RWPE1 (cell line): ENCODE measurements around the gene METTL16.

Experiments used
- CTCF ChIA-PET: fragments of 350-600 bp; sonication (Branson Sonifier 250); formaldehyde crosslinking; extraction: SDS; loops from one replicate; lab custom pipeline; 2021; lab: Yijun Ruan, JAX
- POLR2A ChIA-PET: fragments of 400-600 bp; formaldehyde crosslinking; extraction: SDS; loops from one replicate; lab custom pipeline; 2020; ENCODE audit warnings: antibody characterized with exemption; ENCODE audit not compliant: low non-redundant PET; lab: Yijun Ruan, JAX
- DNase-seq: peaks from one replicate; pipeline ENCODE4 v3.0.0; 2012; ENCODE audit warnings: low spot score
- H3K27ac ChIP-seq: fragments of 450-650 bp; 2 replicates; pipeline ENCODE4 v1.5.1; 2017
- TF ChIP-seq, protein P1 (sequence below): fragments of 450-650 bp; conservative IDR thresholded peaks from 2 replicates; pipeline ENCODE4 v1.5.1; 2017; ENCODE audit warnings: low read depth, mild to moderate bottlenecking

Gene METTL16

DNA sequence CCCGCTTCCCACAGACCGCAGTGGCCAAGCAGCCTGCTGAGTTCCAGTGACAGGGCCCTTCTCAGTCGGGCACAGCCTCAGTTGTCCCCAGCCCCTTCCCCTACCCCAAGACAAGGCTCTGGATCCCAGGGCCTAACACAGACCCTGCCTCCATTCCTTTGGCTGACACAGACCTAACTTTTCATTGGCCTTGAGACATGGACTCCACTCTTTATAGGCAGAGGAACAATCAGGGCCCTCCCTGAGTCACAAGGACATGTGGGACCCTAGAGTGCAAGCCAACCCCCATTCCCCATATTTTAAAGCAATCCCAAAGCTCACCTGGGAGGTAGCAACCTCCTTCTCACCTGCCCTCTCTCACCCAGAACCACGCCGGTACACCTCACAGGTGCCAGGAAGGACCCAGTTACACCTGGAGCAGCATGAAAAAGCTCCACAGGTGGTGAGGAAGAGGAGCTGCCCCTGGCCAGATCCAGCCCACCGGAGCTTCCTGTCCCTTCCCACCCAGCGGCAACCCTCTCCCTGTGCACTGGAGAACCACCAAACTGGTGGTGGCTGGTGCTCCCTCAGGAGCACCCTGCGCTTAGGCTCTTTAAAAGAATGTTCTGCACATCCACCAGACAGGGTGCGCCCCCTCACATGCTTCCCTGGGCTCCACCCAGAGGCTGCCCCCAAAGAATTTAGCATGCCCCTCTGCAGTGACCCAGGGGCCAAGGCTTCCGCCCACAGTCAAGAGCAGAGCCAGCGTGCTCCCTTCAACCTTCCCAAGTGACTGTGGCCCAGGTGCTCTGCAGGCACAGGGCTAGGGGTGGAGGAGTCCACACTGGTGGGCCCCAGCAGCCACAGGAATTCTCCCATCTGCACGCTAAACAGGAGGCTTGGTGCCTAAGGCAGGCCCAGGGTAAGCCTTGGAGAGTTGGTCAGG is 114.2 kb downstream of the METTL16 start:
- TF ChIP-seq, protein P1, sequence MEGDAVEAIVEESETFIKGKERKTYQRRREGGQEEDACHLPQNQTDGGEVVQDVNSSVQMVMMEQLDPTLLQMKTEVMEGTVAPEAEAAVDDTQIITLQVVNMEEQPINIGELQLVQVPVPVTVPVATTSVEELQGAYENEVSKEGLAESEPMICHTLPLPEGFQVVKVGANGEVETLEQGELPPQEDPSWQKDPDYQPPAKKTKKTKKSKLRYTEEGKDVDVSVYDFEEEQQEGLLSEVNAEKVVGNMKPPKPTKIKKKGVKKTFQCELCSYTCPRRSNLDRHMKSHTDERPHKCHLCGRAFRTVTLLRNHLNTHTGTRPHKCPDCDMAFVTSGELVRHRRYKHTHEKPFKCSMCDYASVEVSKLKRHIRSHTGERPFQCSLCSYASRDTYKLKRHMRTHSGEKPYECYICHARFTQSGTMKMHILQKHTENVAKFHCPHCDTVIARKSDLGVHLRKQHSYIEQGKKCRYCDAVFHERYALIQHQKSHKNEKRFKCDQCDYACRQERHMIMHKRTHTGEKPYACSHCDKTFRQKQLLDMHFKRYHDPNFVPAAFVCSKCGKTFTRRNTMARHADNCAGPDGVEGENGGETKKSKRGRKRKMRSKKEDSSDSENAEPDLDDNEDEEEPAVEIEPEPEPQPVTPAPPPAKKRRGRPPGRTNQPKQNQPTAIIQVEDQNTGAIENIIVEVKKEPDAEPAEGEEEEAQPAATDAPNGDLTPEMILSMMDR: no peak
- peak overlapping the region; percentile 99 for H3K27ac ChIP-seq
- CTCF ChIA-PET: no interaction called here
- no peak for DNase-seq
- POLR2A ChIA-PET: interaction anchor here (0.7 kb wide), 1 partner anchor 10 kb away, joined by 3 read pairs; no protein-coding TSS in a partner anchor

DNA sequence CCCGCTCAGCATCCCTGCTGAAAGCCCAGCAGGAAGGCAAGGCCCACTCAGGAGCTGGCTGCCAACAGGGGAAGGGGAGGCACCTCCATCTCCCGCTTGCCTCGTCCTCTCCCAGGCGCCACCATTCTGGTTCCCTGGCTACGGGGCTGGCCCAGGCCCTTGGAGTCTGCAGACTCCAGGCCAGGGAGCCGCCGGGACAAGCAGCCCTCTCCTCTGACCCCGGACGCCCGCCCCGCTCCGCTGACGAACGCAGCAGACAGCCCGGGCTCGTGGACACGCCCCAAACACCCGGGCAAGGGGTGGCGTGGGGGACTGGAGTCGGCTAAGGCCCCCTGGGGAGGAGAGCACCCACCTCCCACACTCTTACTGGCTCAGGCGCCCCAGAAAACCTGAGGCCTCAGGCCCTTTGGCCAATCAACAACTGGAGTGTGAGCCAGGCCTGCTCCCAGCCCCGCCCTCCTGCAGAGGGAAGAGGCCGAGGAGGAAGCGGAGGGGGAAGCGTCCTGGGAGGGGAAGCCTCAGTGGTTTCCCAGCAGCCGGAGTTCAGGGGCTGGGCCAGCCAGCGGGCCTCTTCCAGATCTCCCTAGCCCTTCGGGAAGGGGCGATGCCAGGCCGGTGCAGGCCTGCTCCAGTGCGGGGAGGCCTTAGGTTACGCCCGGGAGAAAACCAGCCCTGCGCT is 115.0 kb downstream of the METTL16 start:
- ChIA-PET POLR2A (no interaction called here), CTCF (interaction anchor here (1.6 kb wide), 1 partner anchor 14 kb away, joined by 10 read pairs; no protein-coding TSS in a partner anchor)

DNA sequence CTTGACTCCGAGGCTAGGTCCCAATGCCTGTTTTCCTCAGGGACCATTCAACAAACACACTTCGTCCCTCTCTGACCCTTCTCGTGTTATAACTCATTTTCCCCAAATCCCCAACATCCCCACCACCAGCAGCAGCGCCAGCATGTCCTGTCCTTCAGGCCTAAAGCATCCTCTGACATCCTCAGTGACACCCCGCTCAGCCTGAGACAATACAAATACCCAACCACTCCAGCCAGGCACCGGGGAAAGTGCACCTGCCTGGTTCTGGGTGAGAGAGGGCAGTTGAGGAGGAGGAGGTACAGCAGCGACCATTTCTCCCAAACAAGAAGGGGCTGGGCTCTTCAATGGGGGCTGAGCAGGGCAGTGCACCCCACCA is 115.5 kb downstream of the METTL16 start:
- TF ChIP-seq, protein P1: no peak
- DNase-seq: no peak
- POLR2A ChIA-PET: no interaction called here
- CTCF ChIA-PET: interaction anchor here (1.6 kb wide), 1 partner anchor 13 kb away, joined by 10 read pairs; no protein-coding TSS in a partner anchor
- peak overlapping the region; percentile 99 for H3K27ac ChIP-seq

More for the DNA sequence above, 115.0 kb downstream of the METTL16 start:
- DNase-seq: peak; percentile 78
- TF ChIP-seq, protein P1: no peak
- peak overlapping the region; percentile 99 for H3K27ac ChIP-seq

DNA sequence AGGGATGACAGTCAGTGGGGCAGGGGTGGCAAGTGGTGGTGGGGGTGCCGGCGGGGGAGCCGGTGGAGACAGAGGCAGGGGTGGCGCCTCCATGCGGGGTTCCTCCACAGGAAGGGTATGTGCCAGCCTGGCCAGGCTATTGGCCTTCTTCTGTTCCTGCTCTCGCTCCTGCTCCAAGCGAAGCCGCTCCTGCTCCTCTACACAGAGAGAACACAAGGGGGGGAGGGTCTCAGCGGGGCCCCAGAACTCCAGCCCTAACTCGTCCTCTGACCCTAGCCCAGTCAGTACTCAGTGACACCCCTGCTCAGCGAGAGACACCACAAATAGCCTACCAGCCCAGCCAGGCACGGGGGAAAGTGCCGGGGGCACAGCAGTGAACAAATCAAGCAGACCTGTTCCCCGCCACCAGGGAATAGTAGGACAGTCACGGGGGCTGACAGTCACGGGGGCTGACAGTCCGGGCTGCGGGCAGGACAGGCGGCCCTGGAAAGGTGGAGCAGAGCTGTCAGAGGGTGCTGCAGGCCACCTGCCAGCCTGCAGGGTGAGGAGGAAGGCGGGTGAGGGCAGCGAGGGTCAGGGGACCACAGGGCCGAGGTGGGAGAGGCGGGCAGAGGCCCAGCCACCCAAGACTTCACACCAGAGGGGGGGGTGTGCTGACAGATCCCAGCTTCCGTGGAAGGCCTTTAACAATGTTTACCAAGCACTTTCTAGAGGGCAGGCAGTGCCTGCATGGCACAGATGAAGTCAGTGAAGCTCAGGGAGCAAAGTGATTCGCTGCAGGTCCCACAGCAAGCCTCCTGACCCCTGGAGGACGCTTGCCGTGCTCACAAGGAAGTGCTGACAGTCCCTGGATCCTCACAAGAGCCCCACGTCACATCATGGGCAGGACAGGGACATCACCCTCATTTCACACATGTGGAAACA is 116.2 kb downstream of the METTL16 start:
- TF ChIP-seq, protein P1: no peak
- peak overlapping the region; percentile 99 for H3K27ac ChIP-seq
- ChIA-PET POLR2A (no interaction called here), CTCF (interaction anchor here (1.6 kb wide), 1 partner anchor 13 kb away, joined by 10 read pairs; no protein-coding TSS in a partner anchor)
- no peak for DNase-seq

DNA sequence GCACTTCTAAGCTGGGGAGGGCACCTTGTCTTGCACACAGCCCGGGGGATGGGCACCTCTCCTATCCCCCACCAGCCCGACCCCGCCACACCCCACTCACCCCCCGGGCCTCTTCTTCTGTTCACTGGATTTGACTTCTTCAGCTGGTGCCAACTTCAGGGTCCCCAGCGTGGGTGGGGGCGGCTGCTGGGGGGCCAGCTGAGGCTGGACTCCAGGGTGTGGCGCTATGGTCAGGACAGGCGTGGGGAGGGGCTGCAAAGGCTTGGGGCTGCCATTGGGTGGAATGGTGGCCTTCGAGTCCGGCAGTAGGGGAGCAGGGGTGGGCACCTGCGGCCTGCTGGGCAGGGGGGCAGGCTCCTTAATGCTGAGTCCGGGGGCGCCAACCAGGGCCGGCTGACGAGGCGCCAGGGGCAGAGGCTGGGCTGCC is 116.9 kb downstream of the METTL16 start:
- POLR2A ChIA-PET: no interaction called here
- peak overlapping the region; percentile 99 for H3K27ac ChIP-seq
- CTCF ChIA-PET: no interaction called here
- TF ChIP-seq, protein P1: no peak
- no peak for DNase-seq
